HUES64 (cell line): ENCODE results near the gene CDK3.

Experiments
- H3K27ac ChIP-seq: 2 replicates; pipeline ENCODE4 v1.7.0; 2013; ENCODE audit warnings: low read depth, low read length, inconsistent platforms
- H3K27me3 ChIP-seq: 2 replicates; pipeline ENCODE4 v1.6.1; 2013; ENCODE audit warnings: mild to moderate bottlenecking, low read length; ENCODE audit not compliant: insufficient read depth
- H3K36me3 ChIP-seq: 2 replicates; pipeline ENCODE4 v1.6.1; 2013; ENCODE audit warnings: mild to moderate bottlenecking, low read length; ENCODE audit not compliant: insufficient read depth
- H3K4me1 ChIP-seq: 2 replicates; pipeline ENCODE4 v1.6.1; 2013; ENCODE audit warnings: mild to moderate bottlenecking, low read length, moderate library complexity; ENCODE audit not compliant: insufficient read depth
- H3K4me3 ChIP-seq: 2 replicates; pipeline ENCODE4 v1.5.1; 2013; ENCODE audit warnings: mild to moderate bottlenecking, low read length, moderate library complexity
- H3K9ac ChIP-seq: 2 replicates; pipeline ENCODE4 v1.6.1; 2013; ENCODE audit warnings: mild to moderate bottlenecking, low read depth, low read length
- H3K9me3 ChIP-seq: 2 replicates; pipeline ENCODE4 v1.6.1; 2013; ENCODE audit warnings: low read depth, low read length; ENCODE audit not compliant: insufficient read depth
- WGBS: fragments of 150-250, 120-280 bp; methylation state at CpG from one replicate; pipeline ENCODE4 v1.1.7; 2013; ENCODE audit warnings: missing lambda C conversion rate; 5-methylcytosine and 5-hydroxymethylcytosine counted together

CDK3 gene

DNA sequence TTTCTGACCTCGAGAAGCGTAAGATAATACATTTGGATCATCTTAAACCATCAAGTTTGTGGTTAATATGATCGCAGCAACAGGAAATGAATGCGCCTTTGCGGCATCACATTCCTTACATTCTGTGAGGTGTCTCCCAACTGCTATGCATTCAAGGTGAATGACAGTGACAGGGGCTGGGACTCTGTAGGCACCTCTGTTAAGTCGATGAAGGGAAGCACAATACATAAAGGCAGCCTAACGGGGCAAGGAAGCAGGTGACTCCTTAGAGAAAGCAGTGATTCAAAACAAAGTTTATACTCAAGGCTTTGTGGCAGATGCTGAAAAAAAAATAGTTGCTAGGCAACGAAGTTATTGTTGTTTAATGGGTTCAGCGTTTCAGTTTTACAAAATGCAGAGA, 48.1 kb downstream of the CDK3 start:
- Histone ChIP-seq H3K9ac (no peak overlapping the region), H3K36me3 (peaks cover 91% of the 10 kb centered on the region), H3K9me3 (no peaks in the 10 kb centered on the region), H3K4me1 (0 out of 2 replicates have a peak, but pooled peaks cover 1% of the 10 kb centered on the region), H3K27me3 (no peaks in the 10 kb centered on the region), H3K4me3 (no peak overlapping the region), H3K27ac (no peak overlapping the region)
- WGBS = 93% methylated on average over 9 of the region's 9 CpGs

DNA sequence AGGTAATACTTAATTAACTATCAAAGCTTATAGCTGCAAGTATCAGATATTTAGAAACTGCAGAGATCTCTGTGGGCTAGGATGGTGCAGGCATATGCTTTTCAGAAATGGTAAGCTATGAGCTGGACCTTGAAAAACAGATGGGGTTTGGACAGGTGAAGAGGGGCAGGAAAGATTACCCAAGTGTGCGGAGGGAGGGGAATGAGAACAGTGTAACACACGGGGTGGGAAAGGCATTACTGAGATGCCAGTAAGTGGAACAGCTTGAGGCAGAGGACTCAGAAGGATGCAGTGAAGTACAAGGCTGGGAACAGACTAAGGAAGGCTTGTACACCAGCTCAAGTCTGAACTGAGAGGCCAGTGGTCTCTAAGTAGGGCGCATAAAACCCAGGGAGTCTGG, 48.6 kb downstream of the CDK3 start:
- H3K36me3 ChIP-seq = peaks cover 91% of the 10 kb centered on the region
- H3K4me3 ChIP-seq = no peak overlapping the region
- 0 out of 2 replicates have a peak, but pooled peaks cover 6% of the 10 kb centered on the region for H3K4me1 ChIP-seq
- H3K27ac ChIP-seq = no peak overlapping the region
- no peaks in the 10 kb centered on the region for H3K9me3 ChIP-seq
- H3K27me3 ChIP-seq = no peaks in the 10 kb centered on the region
- WGBS = 87% methylated on average over 3 of the region's 3 CpGs
- no peak overlapping the region for H3K9ac ChIP-seq

DNA sequence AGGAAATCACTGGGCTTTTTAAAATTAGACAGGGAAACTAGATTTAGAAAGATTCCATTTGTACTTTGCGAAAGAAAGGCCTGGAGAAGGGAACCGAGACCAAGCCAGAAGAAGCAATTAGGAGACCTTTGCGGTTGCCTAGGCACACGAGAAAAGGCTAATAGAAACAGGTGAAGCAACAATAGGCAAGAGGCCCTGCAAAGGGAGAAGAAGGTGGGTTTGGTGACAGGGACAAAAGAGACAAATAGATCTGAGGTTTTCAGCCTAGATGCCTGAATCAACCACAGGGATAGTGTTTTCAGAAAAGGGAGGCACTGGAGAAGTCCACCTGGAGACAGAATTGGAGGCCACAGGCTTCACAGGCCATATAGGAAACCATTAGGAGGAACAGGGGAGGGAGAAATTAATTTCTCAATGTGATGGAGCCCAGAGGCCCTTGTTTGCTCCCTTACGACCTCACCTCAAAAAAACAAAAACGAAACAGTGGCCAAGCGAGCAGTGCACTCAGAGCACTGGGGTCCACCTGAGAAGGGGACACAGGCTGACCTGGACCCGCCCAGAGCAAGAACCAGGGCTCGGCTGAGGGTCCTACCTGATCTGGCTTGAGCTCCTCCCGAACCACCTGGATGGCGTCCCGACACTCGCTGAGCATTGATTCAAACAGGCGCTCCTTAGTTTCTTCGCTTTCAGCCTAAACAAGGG, 49.3 kb downstream of the CDK3 start:
- Histone ChIP-seq H3K9ac (no peak overlapping the region), H3K9me3 (no peaks in the 10 kb centered on the region), H3K27ac (no peak overlapping the region), H3K36me3 (peaks cover 86% of the 10 kb centered on the region), H3K4me3 (no peak overlapping the region), H3K4me1 (0 out of 2 replicates have a peak, but pooled peaks cover 8% of the 10 kb centered on the region), H3K27me3 (no peaks in the 10 kb centered on the region)
- 95% methylated on average over 15 of the region's 15 CpGs for WGBS

DNA sequence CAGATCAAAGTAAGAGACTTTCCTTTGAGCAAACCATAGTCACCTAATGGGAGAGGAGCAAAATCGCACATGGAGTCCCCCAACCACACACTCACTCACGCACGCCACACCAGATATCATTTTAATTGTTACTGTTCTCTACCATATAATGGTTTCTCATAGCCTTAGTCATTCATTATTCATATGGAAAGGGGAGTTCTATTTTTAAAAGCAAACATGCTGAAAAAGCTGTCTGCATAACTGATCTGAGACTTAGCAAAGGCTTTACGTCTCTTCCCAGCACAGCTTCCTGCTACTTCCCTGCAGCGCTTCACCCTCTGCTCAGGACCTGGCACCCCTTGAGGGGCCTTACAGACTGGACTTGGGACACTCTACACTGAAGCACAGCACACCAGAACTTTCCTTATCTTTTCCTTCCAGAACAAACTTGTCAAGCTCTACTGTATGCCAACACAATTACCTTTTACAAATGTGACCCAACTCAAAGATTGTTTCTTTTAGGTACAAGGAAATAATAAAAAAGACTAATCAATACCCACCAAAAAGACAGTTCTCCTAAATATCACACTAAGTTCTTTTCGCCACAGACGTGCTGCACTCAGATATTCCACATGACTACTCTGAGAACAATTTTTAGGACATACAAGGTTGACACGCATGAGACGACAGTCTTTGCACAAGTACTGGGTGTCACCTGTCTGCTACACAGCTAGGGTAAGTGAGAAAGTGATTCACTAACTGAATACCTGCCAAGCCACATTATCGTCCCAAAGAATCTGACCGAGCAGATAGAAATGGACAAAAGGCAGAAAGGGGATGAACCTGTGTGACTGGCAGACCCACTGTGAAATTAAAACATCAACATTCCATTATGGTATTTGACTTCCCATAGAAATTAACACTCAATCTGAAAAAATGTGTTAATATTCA, 50.1 kb downstream of the CDK3 start:
- Histone ChIP-seq H3K36me3 (peaks cover 85% of the 10 kb centered on the region), H3K4me1 (0 out of 2 replicates have a peak, but pooled peaks cover 8% of the 10 kb centered on the region), H3K4me3 (no peak overlapping the region), H3K27me3 (no peaks in the 10 kb centered on the region), H3K9ac (no peak overlapping the region), H3K27ac (no peak overlapping the region), H3K9me3 (no peaks in the 10 kb centered on the region)
- WGBS = 95% methylated on average over 11 of the region's 11 CpGs

DNA sequence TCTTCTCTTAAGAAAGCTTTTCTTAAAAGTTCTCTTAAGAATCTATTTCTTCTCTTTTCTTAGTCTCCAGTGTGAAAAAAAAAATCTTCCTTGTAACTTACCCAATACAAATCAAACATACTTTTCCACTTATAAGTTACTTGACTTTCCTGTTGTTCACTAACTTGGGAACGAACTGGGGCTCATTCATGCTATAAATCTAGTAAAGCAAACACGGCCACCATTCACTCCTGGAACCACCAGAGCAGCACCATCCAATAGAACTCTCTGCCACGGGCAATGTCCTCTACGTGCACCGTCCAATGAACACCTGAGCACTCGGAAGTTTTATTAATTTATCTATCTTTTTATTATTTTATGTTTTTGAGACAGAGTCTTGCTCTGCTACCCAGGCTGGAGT, 50.9 kb downstream of the CDK3 start:
- H3K4me3 ChIP-seq = no peak overlapping the region
- no peak overlapping the region for H3K9ac ChIP-seq
- H3K9me3 ChIP-seq = no peaks in the 10 kb centered on the region
- 0 out of 2 replicates have a peak, but pooled peaks cover 8% of the 10 kb centered on the region for H3K4me1 ChIP-seq
- H3K27ac ChIP-seq = no peak overlapping the region
- no peaks in the 10 kb centered on the region for H3K27me3 ChIP-seq
- H3K36me3 ChIP-seq = peaks cover 85% of the 10 kb centered on the region
- WGBS = 91% methylated on average over 4 of the region's 6 CpGs

DNA sequence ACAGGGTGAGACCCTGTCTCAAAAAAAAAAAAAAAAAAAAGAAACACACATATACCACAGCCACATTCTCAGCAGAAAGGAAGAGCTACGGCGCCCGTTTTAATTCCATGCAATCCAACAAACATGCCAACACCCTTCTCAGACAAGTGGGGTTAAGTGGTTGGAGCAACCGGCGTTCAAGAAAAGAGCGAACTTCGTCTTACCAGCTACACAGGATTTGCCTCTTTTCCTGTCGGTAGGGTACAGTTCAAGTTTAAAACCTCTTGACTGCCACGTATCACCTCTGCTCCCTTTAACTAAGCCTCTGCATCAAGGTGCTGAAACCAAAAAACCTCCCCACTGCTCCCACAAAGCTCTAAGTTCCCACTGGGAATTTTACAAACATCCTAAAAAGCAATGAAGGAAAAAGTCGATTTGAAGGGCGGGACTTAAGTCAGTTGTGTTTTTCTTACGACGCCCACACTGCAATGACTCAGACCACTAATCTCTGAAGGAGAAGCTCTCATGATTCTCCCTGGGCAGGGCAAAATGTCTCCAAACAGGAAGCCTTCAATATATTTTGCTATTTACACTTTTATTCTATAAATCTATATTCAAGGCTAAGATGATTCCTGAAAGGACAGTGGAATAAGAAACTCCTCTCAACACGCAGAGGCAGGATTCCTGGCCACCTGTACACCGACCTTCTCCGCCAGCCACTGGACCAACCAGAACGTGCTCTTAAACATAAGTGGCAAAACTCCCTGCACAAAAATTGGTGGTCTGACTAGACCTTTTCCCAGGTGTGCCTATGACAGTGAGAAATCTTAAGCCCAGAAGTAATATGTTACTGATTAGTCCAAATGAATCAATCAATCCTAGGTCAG, 52.8 kb downstream of the CDK3 start:
- peaks cover 87% of the 10 kb centered on the region for H3K36me3 ChIP-seq
- no peak overlapping the region for H3K27ac ChIP-seq
- H3K9ac ChIP-seq = no peak overlapping the region
- no peaks in the 10 kb centered on the region for H3K9me3 ChIP-seq
- H3K4me3 ChIP-seq = no peak overlapping the region
- WGBS = 94% methylated on average over 17 of the region's 17 CpGs
- no peaks in the 10 kb centered on the region for H3K27me3 ChIP-seq
- 0 out of 2 replicates have a peak, but pooled peaks cover 8% of the 10 kb centered on the region for H3K4me1 ChIP-seq

DNA sequence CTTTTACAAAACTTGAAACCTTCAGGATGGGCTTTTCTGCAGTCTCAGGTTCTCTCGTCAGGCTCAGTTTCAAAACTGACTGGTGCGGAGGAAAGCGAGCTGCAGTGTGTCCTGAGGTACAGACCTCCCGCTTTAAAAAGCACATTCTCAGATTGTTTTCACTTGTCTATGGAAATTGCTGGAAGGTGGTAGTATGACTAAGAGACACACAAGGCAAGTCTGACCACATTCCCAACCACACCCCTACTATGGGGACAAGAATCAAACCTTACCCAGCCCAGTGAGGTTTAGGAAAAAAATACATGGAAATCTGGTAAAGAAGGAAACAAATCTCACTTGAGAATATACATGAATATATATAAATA, 53.4 kb downstream of the CDK3 start:
- Histone ChIP-seq H3K36me3 (peaks cover 87% of the 10 kb centered on the region), H3K4me1 (0 out of 2 replicates have a peak, but pooled peaks cover 8% of the 10 kb centered on the region), H3K9ac (no peak overlapping the region), H3K27me3 (no peaks in the 10 kb centered on the region), H3K4me3 (no peak overlapping the region), H3K27ac (no peak overlapping the region), H3K9me3 (no peaks in the 10 kb centered on the region)
- 95% methylated on average over 4 of the region's 4 CpGs for WGBS
